PFSK-1 (cell line): Measurements from ENCODE around the gene KCNMA1.

Source experiments
- FOXP2 ChIP-seq: optimal IDR thresholded peaks from 2 replicates; pipeline ENCODE3; 2011; ENCODE audit warnings: borderline replicate concordance, control low read depth, inconsistent platforms; ENCODE audit not compliant: insufficient read depth; ENCODE audit errors: extremely low read length, extremely low read depth
- POLR2AphosphoS5 ChIP-seq: IDR thresholded peaks from 2 replicates; pipeline ENCODE4 v1.6.1; 2012; ENCODE audit warnings: low read depth, mild to moderate bottlenecking, control low read depth, low read length, moderate library complexity
- SIN3A ChIP-seq: IDR thresholded peaks from 2 replicates; pipeline ENCODE4 v1.6.1; 2012; ENCODE audit warnings: mild to moderate bottlenecking, low read length, moderate library complexity, borderline replicate concordance; ENCODE audit not compliant: insufficient read depth
- TAF1 ChIP-seq: IDR thresholded peaks from 2 replicates; pipeline ENCODE4 v1.6.1; 2012; ENCODE audit warnings: low read length, control low read depth, borderline replicate concordance; ENCODE audit not compliant: insufficient read depth

DNA sequence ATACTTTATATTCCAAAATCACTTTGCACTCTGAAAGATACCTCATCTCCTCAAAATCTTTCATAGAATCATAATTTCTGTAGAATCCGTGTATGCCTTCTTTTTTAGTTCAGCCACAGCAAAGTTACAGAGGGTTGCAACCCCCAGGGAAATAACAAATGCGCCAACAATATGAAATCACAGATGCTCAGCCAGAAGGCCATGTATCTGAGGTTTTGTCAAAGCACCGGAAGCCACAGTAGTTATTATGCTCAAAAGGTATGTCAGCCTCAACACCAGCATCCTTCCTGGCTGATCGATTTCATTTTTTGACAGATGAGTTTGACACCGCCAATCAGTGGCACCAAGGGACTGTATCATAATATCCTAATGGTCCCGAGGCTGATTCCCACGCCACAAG is 204.1 kb downstream of the KCNMA1 start:
- TF ChIP-seq TAF1 (no peak), SIN3A (no peak), FOXP2 (no peak), POLR2AphosphoS5 (no peak)
